Cardiac muscle cell (in vitro differentiated cells and primary cell): ENCODE results near the gene RTF2. TPM values are rescaled to one million over a fixed set of nuclear protein-coding genes. Genes with fewer than 3 reads are reported as not detected.

Source experiments
- DNase-seq, 2 donors: peaks; one replicate each; pipeline versions ENCODE4 v3.0.0 to v3.0.0-alpha.2; 2010 to 2017; ENCODE audit warnings: low read depth in 1 of 2, low spot score in 1 of 2
- H3K27ac ChIP-seq: fragments of 200-600 bp; sonication (generic); 2 replicates; pipeline ENCODE4 v1.5.1; 2016
- H3K27me3 ChIP-seq: fragments of 200-600 bp; sonication (generic); 2 replicates; pipeline ENCODE4 v1.6.0; 2016; ENCODE audit warnings: control low read depth
- H3K36me3 ChIP-seq: fragments of 200-600 bp; sonication (generic); 2 replicates; pipeline ENCODE4 v1.5.1; 2016; ENCODE audit warnings: control low read depth
- H3K4me1 ChIP-seq: fragments of 200-600 bp; sonication (generic); 2 replicates; pipeline ENCODE4 v1.8.1; 2017; ENCODE audit warnings: low read depth, mild to moderate bottlenecking, mixed run types
- H3K4me3 ChIP-seq: fragments of 200-600 bp; sonication (generic); 2 replicates; pipeline ENCODE4 v1.5.1; 2016; ENCODE audit warnings: mild to moderate bottlenecking
- H3K9me3 ChIP-seq: fragments of 200-600 bp; sonication (generic); 2 replicates; pipeline ENCODE4 v1.5.1; 2017; ENCODE audit warnings: low read depth, mild to moderate bottlenecking, control low read depth
- polyA plus RNA-seq: library from polyadenylated mRNA; unstranded; fragments of >200 nt; fragmentation: Nextera tagmentation; extraction: Ambion mirVana; gene quantifications from 2 replicates; pipeline ENCODE4 v1.2.1, GENCODE V29; 2016
- total RNA-seq: library from RNA; depleted of rRNA; stranded (reverse); fragments of >200 nt; gene quantifications from 2 replicates; pipeline ENCODE4 v1.2.3, GENCODE V29; 2016
- TF ChIP-seq, protein P1 (sequence below): IDR thresholded peaks from 2 replicates; pipeline ENCODE4 v1.5.1; 2012; ENCODE audit warnings: low read depth, mild to moderate bottlenecking, low read length

RTF2 gene
- total and polyA plus RNA-seq, 2 experiments from 2014 or later: 58.2 to 139 TPM

GRCh38 chr20:56445540-56445939, 22.9 kb upstream of the RTF2 start:
- no peak for DNase-seq
- H3K27ac ChIP-seq: no peak overlapping the region
- H3K36me3 ChIP-seq: no peaks in the 10 kb centered on the region
- H3K9me3 ChIP-seq: no peaks in the 10 kb centered on the region
- no peaks in the 10 kb centered on the region for H3K27me3 ChIP-seq
- H3K4me1 ChIP-seq: no peaks in the 10 kb centered on the region
- TF ChIP-seq, protein P1, sequence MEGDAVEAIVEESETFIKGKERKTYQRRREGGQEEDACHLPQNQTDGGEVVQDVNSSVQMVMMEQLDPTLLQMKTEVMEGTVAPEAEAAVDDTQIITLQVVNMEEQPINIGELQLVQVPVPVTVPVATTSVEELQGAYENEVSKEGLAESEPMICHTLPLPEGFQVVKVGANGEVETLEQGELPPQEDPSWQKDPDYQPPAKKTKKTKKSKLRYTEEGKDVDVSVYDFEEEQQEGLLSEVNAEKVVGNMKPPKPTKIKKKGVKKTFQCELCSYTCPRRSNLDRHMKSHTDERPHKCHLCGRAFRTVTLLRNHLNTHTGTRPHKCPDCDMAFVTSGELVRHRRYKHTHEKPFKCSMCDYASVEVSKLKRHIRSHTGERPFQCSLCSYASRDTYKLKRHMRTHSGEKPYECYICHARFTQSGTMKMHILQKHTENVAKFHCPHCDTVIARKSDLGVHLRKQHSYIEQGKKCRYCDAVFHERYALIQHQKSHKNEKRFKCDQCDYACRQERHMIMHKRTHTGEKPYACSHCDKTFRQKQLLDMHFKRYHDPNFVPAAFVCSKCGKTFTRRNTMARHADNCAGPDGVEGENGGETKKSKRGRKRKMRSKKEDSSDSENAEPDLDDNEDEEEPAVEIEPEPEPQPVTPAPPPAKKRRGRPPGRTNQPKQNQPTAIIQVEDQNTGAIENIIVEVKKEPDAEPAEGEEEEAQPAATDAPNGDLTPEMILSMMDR: no peak
- no peak overlapping the region for H3K4me3 ChIP-seq

DNA sequence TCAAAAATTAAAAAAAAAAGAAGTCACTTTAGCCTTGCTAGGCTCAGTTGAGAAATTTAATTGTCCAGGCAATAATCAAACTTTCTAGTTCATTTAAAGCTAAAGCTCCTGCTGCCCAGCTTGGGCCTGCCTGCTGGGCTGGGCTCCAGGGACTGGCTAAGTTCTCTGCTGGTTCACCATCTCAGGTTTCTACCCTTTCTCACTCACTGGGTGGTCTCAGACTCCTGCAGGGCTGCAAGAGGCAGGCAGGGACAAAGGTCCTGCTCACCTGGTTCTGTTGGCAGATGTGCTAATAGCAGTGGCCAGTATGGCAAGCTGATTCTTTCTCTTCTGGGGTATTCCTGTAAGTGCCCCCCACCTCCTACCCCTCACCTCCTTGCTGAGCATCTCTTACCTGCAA, 21.2 kb upstream of the RTF2 start:
- TF ChIP-seq, protein P1: no peak
- Histone ChIP-seq H3K4me3 (no peak overlapping the region), H3K36me3 (no peaks in the 10 kb centered on the region), H3K4me1 (no peaks in the 10 kb centered on the region), H3K27me3 (no peaks in the 10 kb centered on the region), H3K9me3 (no peaks in the 10 kb centered on the region), H3K27ac (no peak overlapping the region)
- no peak for DNase-seq

GRCh38 chr20:56449459-56449858, 19.0 kb upstream of the RTF2 start:
- H3K27me3 ChIP-seq: peaks cover under 1% of the 10 kb centered on the region
- H3K4me1 ChIP-seq: no peaks in the 10 kb centered on the region
- DNase-seq: no peak
- H3K36me3 ChIP-seq: no peaks in the 10 kb centered on the region
- H3K27ac ChIP-seq: no peak overlapping the region
- TF ChIP-seq, protein P1: no peak
- no peak overlapping the region for H3K4me3 ChIP-seq
- H3K9me3 ChIP-seq: no peaks in the 10 kb centered on the region

GRCh38 chr20:56451056-56451765, 17.2 kb upstream of the RTF2 start:
- DNase-seq: no peak

GRCh38 chr20:56453352-56453751, 15.1 kb upstream of the RTF2 start:
- Histone ChIP-seq H3K9me3 (no peaks in the 10 kb centered on the region), H3K27ac (no peak overlapping the region), H3K27me3 (peaks cover 4% of the 10 kb centered on the region), H3K36me3 (no peaks in the 10 kb centered on the region), H3K4me1 (no peaks in the 10 kb centered on the region), H3K4me3 (no peak overlapping the region)
- TF ChIP-seq, protein P1: no peak
- no peak for DNase-seq

More at GRCh38 chr20:56451056-56451765, 17.2 kb upstream of the RTF2 start:
- Histone ChIP-seq H3K36me3 (no peaks in the 10 kb centered on the region), H3K27ac (no peak overlapping the region), H3K9me3 (no peaks in the 10 kb centered on the region), H3K4me3 (no peak overlapping the region), H3K4me1 (no peaks in the 10 kb centered on the region), H3K27me3 (peaks cover 4% of the 10 kb centered on the region)
- TF ChIP-seq, protein P1: no peak
